HepG2 (cell line): ENCODE results near the gene NBPF3.

Source experiments
- CTCF ChIP-seq: sonication (generic); formaldehyde crosslinking; IDR thresholded peaks from 2 replicates; pipeline ENCODE4 v1.5.0; 2020; ENCODE audit warnings: mild to moderate bottlenecking, missing genetic modification reagents, moderate library complexity
- HBP1 ChIP-seq: IDR thresholded peaks from 2 replicates; pipeline ENCODE4 v1.6.1; 2016; ENCODE audit warnings: low read depth, control low read depth
- PATZ1 ChIP-seq: sonication (generic); formaldehyde crosslinking; IDR thresholded peaks from 2 replicates; pipeline ENCODE4 v1.4.0; 2020; ENCODE audit warnings: missing genetic modification reagents
- POLR2A ChIP-seq, 2 experiments: IDR thresholded peaks; 2 replicates each; pipeline ENCODE4 v1.6.1; 2011; ENCODE audit warnings: low read depth in 2 of 2, low read length in 2 of 2, mild to moderate bottlenecking in 1 of 2, moderate library complexity in 1 of 2; ENCODE audit not compliant: insufficient read depth in 1 of 2
- POLR2AphosphoS5 ChIP-seq: IDR thresholded peaks from 2 replicates; pipeline ENCODE4 v1.6.1; 2012; ENCODE audit warnings: low read depth, low read length
- SNAPC4 ChIP-seq: sonication (generic); formaldehyde crosslinking; IDR thresholded peaks from 2 replicates; pipeline ENCODE4 v1.4.0; 2020; ENCODE audit warnings: mild to moderate bottlenecking, missing genetic modification reagents
- SNAPC5 ChIP-seq: sonication (generic); formaldehyde crosslinking; IDR thresholded peaks from 2 replicates; pipeline ENCODE4 v1.8.1; 2023; ENCODE audit warnings: mild to moderate bottlenecking, missing genetic modification reagents, borderline replicate concordance
- YY1 ChIP-seq: IDR thresholded peaks from 2 replicates; pipeline ENCODE4 v1.6.1; 2011; ENCODE audit warnings: low read length, low read depth, moderate library complexity, mild to moderate bottlenecking; ENCODE audit not compliant: insufficient read depth, insufficient replicate concordance
- ZNF205 ChIP-seq: IDR thresholded peaks from 2 replicates; pipeline ENCODE4 v1.6.1; 2018; ENCODE audit warnings: missing biosample characterization, missing genetic modification reagents

- TF ChIP-seq YY1 (no peak), ZNF205 (CRISPR knock-in tag) (no peak), SNAPC5 (no peak), POLR2A (IDR thresholded peaks at IDR 0.05; ENCODE audit: insufficient read depth in 1 of 2, low read depth in 2 of 2, low read length in 2 of 2) (no peak), PATZ1 (CRISPR knock-in tag) (no peak), CTCF (CRISPR knock-in tag) (no peak), SNAPC4 (CRISPR knock-in tag) (no peak), HBP1 (no peak), POLR2AphosphoS5 (no peak)
Measured at GRCh38 chr1:21434394-21434793, 5.5 kb upstream of the NBPF3 start.
